MM.1S (cell line): ENCODE data around the gene SEC61G.

ENCODE experiments used
- CTCF ChIP-seq: fragments of 300-600 bp; sonication (generic); IDR thresholded peaks from 2 replicates; pipeline ENCODE4 v1.5.1; 2016; ENCODE audit warnings: antibody characterized with exemption, low read length, mixed read lengths
- EZH2 ChIP-seq: fragments of 300-600 bp; sonication (generic); optimal IDR thresholded peaks from 2 replicates; pipeline ENCODE3; 2017; ENCODE audit warnings: low read depth, mild to moderate bottlenecking, antibody characterized with exemption, low read length, mixed read lengths
- EZH2phosphoT487 ChIP-seq: fragments of 300-600 bp; sonication (generic); IDR thresholded peaks from 2 replicates; pipeline ENCODE4 v1.6.1; 2018; ENCODE audit warnings: antibody characterized with exemption, low read length

GRCh38 chr7:54704851-54705250 is 54.2 kb downstream of the SEC61G start:
- TF ChIP-seq CTCF, result no peak
- TF ChIP-seq EZH2phosphoT487, result no peak
- TF ChIP-seq EZH2, result no peak
